Mononuclear cell (primary cell): Measurements from ENCODE around the gene CTNNBL1. TPM values are rescaled to one million over a fixed set of nuclear protein-coding genes. Genes with fewer than 3 reads are reported as not detected.

ENCODE experiments used
- H3K27me3 ChIP-seq: 2 replicates; pipeline ENCODE4 v1.6.0; 2011; ENCODE audit warnings: low read length, control low read depth; ENCODE audit not compliant: insufficient read depth
- H3K4me1 ChIP-seq: 2 replicates; pipeline ENCODE4 v1.5.1; 2011; ENCODE audit warnings: mild to moderate bottlenecking, low read length, control low read depth; ENCODE audit not compliant: insufficient read depth
- H3K4me3 ChIP-seq: 2 replicates; pipeline ENCODE4 v1.5.1; 2011; ENCODE audit warnings: mild to moderate bottlenecking, low read length, moderate library complexity
- H3K9me3 ChIP-seq: 2 replicates; pipeline ENCODE4 v1.5.1; 2011; ENCODE audit warnings: low read depth, mild to moderate bottlenecking, control low read depth, low read length
- total RNA-seq: library from RNA; depleted of rRNA; stranded (reverse); fragments of >200 nt; gene quantifications from one replicate; pipeline ENCODE4 v1.2.3, GENCODE V29; 2012

Gene CTNNBL1
- total RNA-seq, 1 donor = 19.4 TPM

DNA sequence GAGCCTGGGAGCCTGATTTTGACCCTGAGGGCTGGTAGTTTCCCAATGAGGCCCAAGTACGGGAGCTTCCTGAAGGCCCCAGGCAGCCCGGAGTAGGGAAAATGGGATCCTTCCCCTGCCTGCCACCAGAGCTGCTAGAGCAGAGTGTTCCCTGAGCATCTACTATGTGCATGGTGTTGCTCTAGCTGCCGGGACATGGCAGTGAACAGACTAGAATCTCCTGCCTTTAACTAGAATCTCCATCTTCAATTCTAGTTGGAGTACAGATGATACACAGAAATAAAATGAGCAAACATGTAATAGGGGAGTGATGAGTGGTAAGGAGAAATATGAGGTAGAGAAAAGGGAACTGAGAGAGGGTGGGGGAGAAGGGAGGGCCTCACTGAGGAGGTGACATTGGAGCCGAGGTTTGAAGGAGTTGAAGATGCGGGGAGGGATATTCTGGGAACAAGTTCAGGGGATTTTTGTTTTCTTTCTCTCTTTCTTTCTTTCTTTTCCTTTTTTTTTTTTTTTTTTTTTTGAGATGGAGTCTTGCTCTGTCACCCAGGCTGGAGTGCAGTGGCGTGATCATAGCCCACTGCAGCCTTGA lies 227.6 kb downstream of the CTNNBL1 start:
- Histone ChIP-seq H3K27me3 (peaks cover 14% of the 10 kb centered on the region), H3K4me3 (no peak overlapping the region), H3K9me3 (no peaks in the 10 kb centered on the region), H3K4me1 (no peaks in the 10 kb centered on the region)

Other genes with a start within 250 kb of the CTNNBL1 start
- gene NNAT, start 172.8 kb upstream of the CTNNBL1 start, total RNA-seq = not detected
- 26.7 TPM for gene BLCAP, start 166.2 kb upstream of the CTNNBL1 start, total RNA-seq
- not detected for gene VSTM2L, start 209.1 kb downstream of the CTNNBL1 start, total RNA-seq